Kidney capillary endothelial cell (primary cell): ENCODE measurements around the gene EXOC3L1.
A peak's percentile ranks its signal among the peaks of the same experiment; 100 is the strongest.

ENCODE experiments used
- DNase-seq: peaks from one replicate; pipeline ENCODE4 v3.0.0-alpha.2; 2018; ENCODE audit warnings: low spot score

EXOC3L1 gene

GRCh38 chr16:67197704-67198103 is 7.8 kb upstream of the EXOC3L1 start:
- DNase-seq = no peak

GRCh38 chr16:67196881-67197280 is 6.9 kb upstream of the EXOC3L1 start:
- no peak for DNase-seq

- DNase-seq = no peak
These were observed 5.7 kb upstream of the EXOC3L1 start for GRCh38 chr16:67195676-67196075.

GRCh38 chr16:67194260-67194659 is 4.3 kb upstream of the EXOC3L1 start:
- DNase-seq = no peak

- no peak for DNase-seq
These were observed 3.6 kb upstream of the EXOC3L1 start for GRCh38 chr16:67193536-67193935.

- no peak for DNase-seq
These were observed 2.9 kb upstream of the EXOC3L1 start for GRCh38 chr16:67192781-67193361.

- DNase-seq = peak; percentile 89
These were observed 2.2 kb upstream of the EXOC3L1 start, which contains the start of gene E2F4 for GRCh38 chr16:67191995-67192681. Gene E2F4 (plus strand): TSS chr16:67192155. CDS start chr16:67192228, 73 bp downstream.

GRCh38 chr16:67191411-67191994 is 1.6 kb upstream of the EXOC3L1 start:
- no peak for DNase-seq

GRCh38 chr16:67190448-67191399 is 788 bp upstream of the EXOC3L1 start:
- no peak for DNase-seq

GRCh38 chr16:67188798-67189197 is 1.1 kb downstream of the EXOC3L1 start:
- DNase-seq = no peak

GRCh38 chr16:67188323-67188722 is 1.6 kb downstream of the EXOC3L1 start:
- no peak for DNase-seq

GRCh38 chr16:67187175-67187890 is 2.6 kb downstream of the EXOC3L1 start:
- DNase-seq = no peak

- peak; percentile 61 for DNase-seq
These were observed 3.4 kb downstream of the EXOC3L1 start for GRCh38 chr16:67186550-67186950.

GRCh38 chr16:67185651-67186134 is 4.2 kb downstream of the EXOC3L1 start:
- no peak for DNase-seq

- DNase-seq = peak; percentile 87
These were observed 4.8 kb downstream of the EXOC3L1 start for GRCh38 chr16:67184995-67185650.

- DNase-seq = no peak
These were observed 5.4 kb downstream of the EXOC3L1 start for GRCh38 chr16:67184453-67184994.

- DNase-seq = peak; percentile 98
These were observed 6.1 kb downstream of the EXOC3L1 start, which contains the start of gene MATCAP1 for GRCh38 chr16:67183627-67184452. Gene MATCAP1 (minus strand): TSS chr16:67183963. CDS start chr16:67180610, 3,353 bp downstream.

GRCh38 chr16:67183284-67183626 is 6.7 kb downstream of the EXOC3L1 start:
- DNase-seq = no peak

GRCh38 chr16:67182288-67182687 is 7.6 kb downstream of the EXOC3L1 start:
- DNase-seq = no peak

- DNase-seq = no peak
These were observed 8.6 kb downstream of the EXOC3L1 start for GRCh38 chr16:67181346-67181745.
